Vagina (tissue), 2 donors: ENCODE results near the gene ERFE. TPM values are rescaled to one million over a fixed set of nuclear protein-coding genes. Genes with fewer than 3 reads are reported as not detected.

Experiments used
- DNase-seq, 2 donors: peaks; one replicate each; pipeline ENCODE4 v3.0.0-alpha.2; 2017; ENCODE audit errors: extremely low spot score in 2 of 2
- H3K27ac ChIP-seq: fragments of 200-600 bp; sonication (generic); one replicate; pipeline ENCODE4 v1.5.1; 2019
- H3K27me3 ChIP-seq: fragments of 200-600 bp; sonication (generic); one replicate; pipeline ENCODE4 v1.5.1; 2019
- H3K36me3 ChIP-seq, 2 donors: fragments of 200-600 bp; sonication (generic); one replicate each; pipeline ENCODE4 v1.5.1; 2017 to 2019
- H3K4me1 ChIP-seq: fragments of 200-600 bp; sonication (generic); one replicate; pipeline ENCODE4 v1.5.1; 2019
- H3K4me3 ChIP-seq, 2 donors: fragments of 200-600 bp; sonication (generic); 1 replicate in 1 of 2; 2 replicates in 1 of 2; pipeline ENCODE4 v1.5.1; 2016 to 2019
- H3K9me3 ChIP-seq: fragments of 200-600 bp; sonication (generic); one replicate; pipeline ENCODE4 v1.5.1; 2019
- CTCF ChIP-seq, 3 experiments: fragments of 450-650 bp in 2 of 3; fragments of 200-600 bp in 1 of 3; sonication (generic) in 1 of 3; IDR thresholded peaks; one replicate each; pipeline ENCODE4 v1.5.1; 2017 to 2019; ENCODE audit warnings: antibody characterized with exemption in 3 of 3, mild to moderate bottlenecking in 2 of 3, moderate library complexity in 2 of 3
- POLR2A ChIP-seq, 2 donors: fragments of 450-650 bp; IDR thresholded peaks; one replicate each; pipeline ENCODE4 v1.6.1; 2017; ENCODE audit warnings: antibody characterized with exemption in 2 of 2, mild to moderate bottlenecking in 2 of 2, moderate library complexity in 2 of 2
- POLR2AphosphoS5 ChIP-seq, 2 donors: sonication (generic); formaldehyde crosslinking; IDR thresholded peaks; one replicate each; pipeline ENCODE4 v1.9.0; 2017; ENCODE audit warnings: antibody characterized with exemption in 2 of 2, mild to moderate bottlenecking in 2 of 2, low read depth in 1 of 2; ENCODE audit not compliant: insufficient read depth in 1 of 2
- intact Hi-C: fragments of 100-400 bp; cut with DNase I; formaldehyde crosslinking; loops from one replicate; pipeline ENCODE4 v1.15.1; 2023
- total RNA-seq: library from RNA; depleted of rRNA; stranded (reverse); fragments of >200 nt; gene quantifications from one replicate; pipeline ENCODE4 v1.2.3, GENCODE V29; 2016

ERFE gene
- total RNA-seq, 1 donor from 2014 or later: not detected

DNA sequence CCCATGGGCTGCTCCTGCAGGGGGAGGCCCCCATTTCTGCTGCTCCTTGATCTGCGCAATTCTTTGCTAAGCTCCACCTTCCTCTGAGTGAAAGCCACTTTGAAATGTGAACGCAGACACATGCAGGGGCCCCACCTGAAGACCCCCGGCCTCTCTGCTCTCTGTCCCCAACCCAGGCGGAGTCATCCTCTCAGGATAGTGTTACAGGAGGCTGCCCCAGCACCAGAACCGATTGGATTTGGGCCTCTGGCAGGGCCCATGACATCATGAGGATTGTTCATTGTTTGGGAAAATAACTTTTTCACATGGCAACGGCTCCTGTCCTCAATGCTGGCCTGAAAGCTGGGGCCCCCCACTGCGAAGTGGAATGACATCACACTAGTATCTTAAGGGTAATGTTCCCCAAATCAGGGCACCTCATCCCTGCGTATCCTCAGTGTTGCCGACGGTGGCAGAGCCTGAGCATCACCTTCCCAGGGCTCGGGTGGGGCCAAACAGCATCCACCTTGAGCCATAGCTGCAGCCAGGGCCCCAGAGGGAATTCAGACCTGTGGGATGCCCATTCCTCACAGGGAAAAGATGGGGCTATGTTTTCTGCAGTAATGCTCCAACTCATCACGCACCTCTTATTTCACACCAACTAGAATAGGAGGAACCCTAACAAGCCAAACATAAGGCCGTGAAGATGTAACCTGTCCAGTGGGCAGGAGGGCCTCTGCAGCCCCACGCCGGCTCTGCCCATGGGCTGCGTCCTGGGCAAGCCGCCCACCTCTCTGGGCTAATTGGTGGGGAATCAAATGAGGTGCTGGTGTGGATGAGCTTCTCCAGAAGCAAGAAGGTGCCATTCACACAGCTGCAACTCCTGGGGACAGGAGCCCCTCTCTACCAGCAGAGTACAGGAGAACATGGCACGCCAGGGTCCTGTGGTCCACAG lies 2.7 kb upstream of the ERFE start:
- intact Hi-C loops: no loop called here
- TF ChIP-seq CTCF (IDR thresholded peaks at IDR 0.05) (no peak), POLR2A (IDR thresholded peaks at IDR 0.05) (no peak)
- H3K27ac ChIP-seq: no peak overlapping the region
- H3K9me3 ChIP-seq: no peaks in the 10 kb centered on the region
- H3K4me3 ChIP-seq: no peak overlapping the region
- peaks cover 6% of the 10 kb centered on the region for H3K4me1 ChIP-seq
- DNase-seq: no peak
- H3K36me3 ChIP-seq: no peaks in the 10 kb centered on the region
- H3K27me3 ChIP-seq: no peaks in the 10 kb centered on the region

- Histone ChIP-seq H3K27ac (no peak overlapping the region), H3K36me3 (no peaks in the 10 kb centered on the region), H3K4me1 (peaks cover 6% of the 10 kb centered on the region), H3K4me3 (no peak overlapping the region), H3K27me3 (no peaks in the 10 kb centered on the region), H3K9me3 (no peaks in the 10 kb centered on the region)
- TF ChIP-seq CTCF (IDR thresholded peaks at IDR 0.05): no peak
- no peak for TF ChIP-seq POLR2A (IDR thresholded peaks at IDR 0.05)
- no peak for TF ChIP-seq POLR2AphosphoS5 (IDR thresholded peaks at IDR 0.05; ENCODE audit: insufficient read depth in 1 of 2, low read depth in 1 of 2)
- intact Hi-C loops: no loop called here
- DNase-seq: no peak
These were observed 1.2 kb upstream of the ERFE start for GRCh38 chr2:238157506-238158017.

DNA sequence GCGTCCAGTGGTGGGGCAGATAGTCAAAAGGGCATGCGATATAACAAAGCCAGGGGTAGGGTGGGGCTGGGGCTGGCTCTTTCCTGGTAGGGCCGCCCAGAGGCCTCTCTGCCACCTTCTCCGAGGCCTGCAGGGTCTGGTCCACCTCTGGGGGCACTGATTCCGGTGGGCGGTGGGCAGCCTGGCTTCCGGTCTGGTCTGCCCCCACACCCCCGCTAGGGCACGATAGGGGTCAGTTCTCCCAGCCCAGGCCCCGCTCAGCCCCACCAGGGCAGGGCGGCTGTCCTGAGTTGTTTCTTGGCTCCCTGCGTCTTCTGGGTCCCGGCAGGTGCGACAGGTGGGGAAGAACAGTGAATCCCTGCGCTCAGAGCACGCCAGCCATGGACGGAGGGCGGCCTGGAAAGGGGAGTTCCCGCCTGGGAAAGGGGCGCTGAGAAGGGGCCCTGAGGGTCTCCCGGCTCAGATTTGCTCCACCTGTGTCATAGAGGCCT lies 707 bp upstream of the ERFE start:
- Histone ChIP-seq H3K27ac (no peak overlapping the region), H3K36me3 (no peaks in the 10 kb centered on the region), H3K4me3 (no peak overlapping the region), H3K27me3 (no peaks in the 10 kb centered on the region), H3K4me1 (peaks cover 6% of the 10 kb centered on the region), H3K9me3 (no peaks in the 10 kb centered on the region)
- DNase-seq: no peak
- TF ChIP-seq CTCF (IDR thresholded peaks at IDR 0.05): no peak
- no peak for TF ChIP-seq POLR2AphosphoS5 (IDR thresholded peaks at IDR 0.05; ENCODE audit: insufficient read depth in 1 of 2, low read depth in 1 of 2)
- TF ChIP-seq POLR2A (IDR thresholded peaks at IDR 0.05): no peak
- intact Hi-C loops: no loop called here

- H3K4me3 ChIP-seq: peak overlapping the region; percentile 24 to 51
- intact Hi-C loops: no loop called here
- no peaks in the 10 kb centered on the region for H3K36me3 ChIP-seq
- peaks cover 10% of the 10 kb centered on the region for H3K4me1 ChIP-seq
- DNase-seq: no peak
- H3K9me3 ChIP-seq: no peaks in the 10 kb centered on the region
- TF ChIP-seq POLR2A (IDR thresholded peaks at IDR 0.05) (no peak), POLR2AphosphoS5 (IDR thresholded peaks at IDR 0.05; ENCODE audit: insufficient read depth in 1 of 2, low read depth in 1 of 2) (no peak)
- H3K27ac ChIP-seq: no peak overlapping the region
- no peaks in the 10 kb centered on the region for H3K27me3 ChIP-seq
These were observed 335 bp downstream of the ERFE start for GRCh38 chr2:238159071-238159539.

- H3K27me3 ChIP-seq: no peaks in the 10 kb centered on the region
- H3K27ac ChIP-seq: no peak overlapping the region
- no peaks in the 10 kb centered on the region for H3K9me3 ChIP-seq
- DNase-seq: no peak
- no peaks in the 10 kb centered on the region for H3K36me3 ChIP-seq
- H3K4me1 ChIP-seq: peaks cover 13% of the 10 kb centered on the region
- H3K4me3 ChIP-seq: no peak overlapping the region
- TF ChIP-seq POLR2AphosphoS5 (IDR thresholded peaks at IDR 0.05; ENCODE audit: insufficient read depth in 1 of 2, low read depth in 1 of 2) (no peak), CTCF (IDR thresholded peaks at IDR 0.05) (no peak), POLR2A (IDR thresholded peaks at IDR 0.05) (no peak)
- intact Hi-C loops: no loop called here
These were observed 963 bp downstream of the ERFE start for GRCh38 chr2:238159661-238160205.
